HFFc6 (cell line): ENCODE measurements around the gene MCHR1. TPM values are rescaled to one million over a fixed set of nuclear protein-coding genes. Genes with fewer than 3 reads are reported as not detected.
A peak's percentile ranks its signal among the peaks of the same experiment; 100 is the strongest.

ENCODE experiments used
- DNase-seq: peaks from one replicate; pipeline ENCODE4 v3.0.0-alpha.2; 2018
- H3K27ac Mint-ChIP-seq: 2 replicates; pipeline ENCODE4 v1.8.0; 2020; ENCODE audit warnings: mild to moderate bottlenecking, mixed read lengths
- H3K27me3 Mint-ChIP-seq: 2 replicates; pipeline ENCODE4 v1.8.0; 2021; ENCODE audit warnings: mild to moderate bottlenecking, moderate library complexity, mixed read lengths; ENCODE audit not compliant: insufficient read depth
- H3K36me3 Mint-ChIP-seq: 2 replicates; pipeline ENCODE4 v1.8.0; 2021; ENCODE audit warnings: low read depth, mixed read lengths
- H3K4me1 Mint-ChIP-seq: 2 replicates; pipeline ENCODE4 v1.8.0; 2020; ENCODE audit warnings: low read depth, mixed read lengths
- H3K4me3 Mint-ChIP-seq: 2 replicates; pipeline ENCODE4 v1.8.0; 2020; ENCODE audit warnings: mild to moderate bottlenecking, moderate library complexity, mixed read lengths
- H3K9me3 Mint-ChIP-seq: 2 replicates; pipeline ENCODE4 v1.8.0; 2020; ENCODE audit warnings: mild to moderate bottlenecking, mixed read lengths
- long read RNA-seq: library from polyadenylated mRNA; unstranded; transcript quantifications from one replicate; pipeline ENCODE4 v2.0.0, GENCODE V29; 2019
- total RNA-seq, 6 experiments: library from RNA; stranded (reverse); fragmentation: NEBNext Ultra II Directional; extraction: Animal tissue kit (Norgen Biotek cat#: 25700); gene quantifications; 2 replicates in 1 of 6; 3 replicates in 5 of 6; pipeline ENCODE4 v1.2.3, GENCODE V29; 2021
- TF ChIP-seq, protein P1 (sequence below): fragments of 200-600 bp; sonication (generic); IDR thresholded peaks from 2 replicates; pipeline ENCODE4 v1.5.0; 2021; ENCODE audit warnings: antibody characterized with exemption, mild to moderate bottlenecking

The MCHR1 gene, protein sequence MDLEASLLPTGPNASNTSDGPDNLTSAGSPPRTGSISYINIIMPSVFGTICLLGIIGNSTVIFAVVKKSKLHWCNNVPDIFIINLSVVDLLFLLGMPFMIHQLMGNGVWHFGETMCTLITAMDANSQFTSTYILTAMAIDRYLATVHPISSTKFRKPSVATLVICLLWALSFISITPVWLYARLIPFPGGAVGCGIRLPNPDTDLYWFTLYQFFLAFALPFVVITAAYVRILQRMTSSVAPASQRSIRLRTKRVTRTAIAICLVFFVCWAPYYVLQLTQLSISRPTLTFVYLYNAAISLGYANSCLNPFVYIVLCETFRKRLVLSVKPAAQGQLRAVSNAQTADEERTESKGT
- under 1 TPM in 1 of 6 experiments, not detected in 5; 0.28 TPM for total RNA-seq
- long read RNA-seq: 0 reads

DNA sequence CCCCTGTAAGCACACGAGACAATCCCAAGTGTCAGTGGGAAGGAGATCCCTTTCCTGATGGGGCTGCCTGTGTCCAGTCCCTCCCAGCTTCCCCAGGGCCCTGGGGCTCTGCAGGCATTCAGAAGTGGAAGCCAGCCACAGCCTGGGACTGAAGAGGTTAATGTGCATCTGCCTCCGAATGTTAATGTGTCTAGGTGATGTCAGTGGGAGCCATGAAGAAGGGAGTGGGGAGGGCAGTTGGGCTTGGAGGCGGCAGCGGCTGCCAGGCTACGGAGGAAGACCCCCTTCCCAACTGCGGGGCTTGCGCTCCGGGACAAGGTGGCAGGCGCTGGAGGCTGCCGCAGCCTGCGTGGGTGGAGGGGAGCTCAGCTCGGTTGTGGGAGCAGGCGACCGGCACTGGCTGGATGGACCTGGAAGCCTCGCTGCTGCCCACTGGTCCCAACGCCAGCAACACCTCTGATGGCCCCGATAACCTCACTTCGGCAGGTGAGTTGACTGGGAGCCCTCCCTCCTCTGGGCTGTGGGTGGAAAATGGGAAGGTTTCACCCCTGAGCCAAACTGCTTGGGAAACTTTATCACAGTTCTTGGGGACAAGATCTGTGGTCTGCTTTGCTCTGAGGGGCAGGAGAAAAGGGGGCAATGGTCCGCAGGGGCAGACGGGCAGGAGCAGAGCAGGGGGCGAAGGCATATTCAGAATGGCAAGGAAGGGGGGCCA is at the start of gene MCHR1:
TSS of gene MCHR1 (plus strand) at position 236 of the 715 bp plus-strand sequence. CDS start at position 405, 169 bp downstream.
- H3K9me3 Mint-ChIP-seq: no peaks in the 10 kb centered on the region
- H3K4me3 Mint-ChIP-seq: peak within 1 kb of the TSS; percentile 55; the same call in 1 of the 2 replicates
- TF ChIP-seq, protein P1, sequence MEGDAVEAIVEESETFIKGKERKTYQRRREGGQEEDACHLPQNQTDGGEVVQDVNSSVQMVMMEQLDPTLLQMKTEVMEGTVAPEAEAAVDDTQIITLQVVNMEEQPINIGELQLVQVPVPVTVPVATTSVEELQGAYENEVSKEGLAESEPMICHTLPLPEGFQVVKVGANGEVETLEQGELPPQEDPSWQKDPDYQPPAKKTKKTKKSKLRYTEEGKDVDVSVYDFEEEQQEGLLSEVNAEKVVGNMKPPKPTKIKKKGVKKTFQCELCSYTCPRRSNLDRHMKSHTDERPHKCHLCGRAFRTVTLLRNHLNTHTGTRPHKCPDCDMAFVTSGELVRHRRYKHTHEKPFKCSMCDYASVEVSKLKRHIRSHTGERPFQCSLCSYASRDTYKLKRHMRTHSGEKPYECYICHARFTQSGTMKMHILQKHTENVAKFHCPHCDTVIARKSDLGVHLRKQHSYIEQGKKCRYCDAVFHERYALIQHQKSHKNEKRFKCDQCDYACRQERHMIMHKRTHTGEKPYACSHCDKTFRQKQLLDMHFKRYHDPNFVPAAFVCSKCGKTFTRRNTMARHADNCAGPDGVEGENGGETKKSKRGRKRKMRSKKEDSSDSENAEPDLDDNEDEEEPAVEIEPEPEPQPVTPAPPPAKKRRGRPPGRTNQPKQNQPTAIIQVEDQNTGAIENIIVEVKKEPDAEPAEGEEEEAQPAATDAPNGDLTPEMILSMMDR: no peak
- H3K4me1 Mint-ChIP-seq: peaks cover 35% of the 10 kb centered on the region
- H3K36me3 Mint-ChIP-seq: no peaks in the 10 kb centered on the region
- no peak within 1 kb of the TSS for H3K27ac Mint-ChIP-seq
- H3K27me3 Mint-ChIP-seq: peaks cover 2% of the 10 kb centered on the region; the same call in 1 of the 2 replicates
- DNase-seq: no peak

DNA sequence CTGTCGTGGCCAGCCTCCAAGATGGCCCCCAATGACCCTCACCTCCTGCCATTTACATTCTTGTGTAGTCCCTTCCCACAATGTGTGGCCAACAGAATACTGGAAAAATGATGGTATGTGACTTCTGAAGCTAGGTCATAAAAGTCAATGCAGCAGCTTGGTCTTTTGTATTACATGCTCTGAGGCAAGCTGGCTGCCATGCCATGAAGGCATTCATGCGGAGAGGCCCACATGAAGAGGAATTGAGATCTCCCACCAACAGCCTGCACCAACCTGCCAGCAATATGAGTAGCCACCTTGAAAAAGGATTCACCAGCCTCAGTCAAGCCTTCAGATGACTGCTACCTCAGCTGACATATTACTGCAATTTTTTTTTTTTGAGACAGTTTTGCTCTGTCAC is 47.4 kb upstream of the MCHR1 start:
- no peaks in the 10 kb centered on the region for H3K9me3 Mint-ChIP-seq
- DNase-seq: no peak
- H3K36me3 Mint-ChIP-seq: peaks cover 15% of the 10 kb centered on the region; the same call in 1 of the 2 replicates
- peaks cover 65% of the 10 kb centered on the region for H3K4me1 Mint-ChIP-seq
- H3K27me3 Mint-ChIP-seq: no peaks in the 10 kb centered on the region
- peak overlapping the region; percentile 65 for H3K27ac Mint-ChIP-seq
- TF ChIP-seq, protein P1: no peak
- H3K4me3 Mint-ChIP-seq: no peak overlapping the region

DNA sequence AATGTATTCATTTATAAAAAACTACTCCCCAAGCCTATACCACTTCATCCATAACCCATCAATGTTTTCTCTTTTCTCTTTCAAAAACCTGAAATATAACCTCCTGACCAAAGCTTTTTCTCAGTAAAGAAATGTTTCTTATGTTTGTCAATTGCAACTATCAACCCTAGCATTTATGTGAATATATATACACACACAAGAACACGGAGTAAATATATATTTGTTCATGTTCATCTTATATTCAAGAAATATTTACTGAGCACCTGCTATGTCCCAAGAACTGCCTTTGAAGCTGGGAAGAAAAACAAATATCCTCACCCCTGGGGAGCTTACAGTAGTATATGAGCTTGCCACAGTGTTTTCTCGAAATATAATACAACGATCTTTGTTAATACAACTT is 46.2 kb upstream of the MCHR1 start:
- Mint-ChIP-seq H3K36me3 (peaks cover 15% of the 10 kb centered on the region; the same call in 1 of the 2 replicates), H3K9me3 (no peaks in the 10 kb centered on the region), H3K27ac (no peak overlapping the region), H3K4me3 (no peak overlapping the region; the same call in 1 of the 2 replicates), H3K27me3 (no peaks in the 10 kb centered on the region), H3K4me1 (peaks cover 65% of the 10 kb centered on the region)
- TF ChIP-seq, protein P1: no peak
- DNase-seq: no peak

DNA sequence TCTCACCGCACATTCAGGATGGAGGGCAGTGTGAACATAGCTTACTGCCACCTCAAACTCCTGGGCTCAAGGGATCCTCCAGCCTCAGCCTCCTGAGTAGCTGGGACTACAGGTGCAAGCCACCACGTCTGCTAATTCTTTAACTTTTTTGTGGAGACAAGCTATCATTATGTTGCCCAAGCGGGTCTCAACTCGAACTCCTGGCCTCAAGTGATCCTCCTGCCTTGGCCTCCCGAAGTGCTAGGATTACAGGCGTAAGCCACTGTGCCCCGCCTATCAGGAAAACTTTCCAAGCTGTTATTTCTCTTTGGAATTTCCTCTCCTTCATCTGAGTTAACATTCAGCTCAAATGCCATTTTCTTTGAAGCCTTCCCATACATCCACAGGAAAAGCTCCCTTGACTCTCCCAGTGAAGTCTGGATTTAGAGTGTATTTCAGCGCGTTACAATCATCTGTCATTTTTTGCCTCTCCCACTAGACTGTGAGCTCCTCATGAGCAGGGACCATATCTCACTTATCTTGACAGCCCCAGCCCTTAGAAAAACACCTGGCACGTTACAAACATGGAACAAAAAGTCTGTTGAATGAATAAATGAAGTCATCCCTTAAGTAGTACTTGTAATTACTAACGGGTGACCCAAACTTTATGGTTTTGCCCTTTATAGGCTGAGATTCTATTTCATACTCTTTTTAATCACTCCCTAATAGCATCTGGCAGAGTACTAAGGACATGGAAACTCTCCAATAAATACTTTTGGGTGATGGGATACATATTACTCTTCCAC is 45.0 kb upstream of the MCHR1 start:
- TF ChIP-seq, protein P1: no peak
- Mint-ChIP-seq H3K36me3 (peaks cover 15% of the 10 kb centered on the region; the same call in 1 of the 2 replicates), H3K4me3 (peak overlapping the region; percentile 91), H3K27ac (peak overlapping the region; percentile 2), H3K27me3 (no peaks in the 10 kb centered on the region), H3K4me1 (peaks cover 54% of the 10 kb centered on the region), H3K9me3 (no peaks in the 10 kb centered on the region)
- DNase-seq: no peak
